Measurements from ENCODE around the gene PROZ. TPM values are rescaled to one million over a fixed set of nuclear protein-coding genes. Genes with fewer than 3 reads are reported as not detected.
"Not testable (repeated sequence)": the region's sequence is repeated elsewhere in the genome, so short reads cannot be mapped to it uniquely, and the experiment has no call there.

Gene PROZ
- total RNA-seq, 1 donor from 2014 or later, result not detected

DNA sequence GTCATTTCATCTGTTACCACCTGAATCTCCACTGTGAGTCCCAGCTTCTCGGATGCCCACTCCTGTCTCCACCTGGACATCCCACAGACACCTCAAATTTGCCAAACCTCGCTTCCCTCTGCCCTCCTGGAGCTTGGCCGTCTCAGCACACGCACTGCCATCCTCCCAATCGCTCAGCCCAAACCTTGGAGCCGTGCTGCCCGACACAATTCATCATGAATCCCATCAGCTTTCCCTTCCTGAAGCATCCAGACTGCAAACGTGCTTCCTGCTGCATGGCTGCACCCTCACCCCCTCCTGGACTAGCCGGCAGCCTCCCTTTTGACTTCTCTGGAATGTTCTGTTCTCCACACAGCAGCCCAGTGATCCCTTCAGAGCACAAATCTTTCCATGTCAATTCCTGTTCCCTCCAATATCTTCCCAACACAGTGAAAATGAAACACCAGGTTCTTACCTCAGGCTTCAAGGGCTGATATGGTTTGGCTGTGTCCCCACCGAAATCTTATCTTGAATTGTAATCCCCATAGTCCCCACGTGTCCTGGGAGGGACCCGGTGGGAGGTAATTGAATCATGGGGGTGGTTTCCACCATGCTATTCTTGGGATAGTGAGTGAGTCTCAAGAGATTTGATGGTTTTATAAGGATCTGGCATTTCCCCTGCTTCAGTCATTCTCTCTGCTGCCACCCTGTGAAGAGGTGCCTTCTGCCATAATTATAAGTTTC lies 1.1 kb upstream of the PROZ start:
- no peak for DNase-seq

DNA sequence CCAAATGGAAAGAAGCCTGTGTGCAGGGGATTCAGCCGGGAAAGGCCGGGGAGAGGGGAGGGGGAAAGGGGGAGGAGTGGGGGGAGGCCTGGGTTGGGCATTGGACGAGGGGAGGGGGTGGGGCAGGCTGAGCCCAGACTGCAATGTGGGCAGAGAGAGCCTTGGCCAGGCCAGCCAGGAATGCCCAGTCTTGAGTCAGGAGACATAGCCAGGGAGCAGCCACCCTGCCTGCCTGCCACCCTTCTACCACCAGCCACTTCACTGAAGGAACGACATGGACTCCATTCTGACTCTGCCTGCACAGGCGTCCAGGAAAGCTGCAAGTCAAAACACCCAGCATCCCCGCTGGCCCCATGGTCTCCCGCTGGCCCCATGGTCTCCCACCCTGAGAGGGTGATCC lies 498 bp downstream of the PROZ start:
- DNase-seq, result no peak

DNA sequence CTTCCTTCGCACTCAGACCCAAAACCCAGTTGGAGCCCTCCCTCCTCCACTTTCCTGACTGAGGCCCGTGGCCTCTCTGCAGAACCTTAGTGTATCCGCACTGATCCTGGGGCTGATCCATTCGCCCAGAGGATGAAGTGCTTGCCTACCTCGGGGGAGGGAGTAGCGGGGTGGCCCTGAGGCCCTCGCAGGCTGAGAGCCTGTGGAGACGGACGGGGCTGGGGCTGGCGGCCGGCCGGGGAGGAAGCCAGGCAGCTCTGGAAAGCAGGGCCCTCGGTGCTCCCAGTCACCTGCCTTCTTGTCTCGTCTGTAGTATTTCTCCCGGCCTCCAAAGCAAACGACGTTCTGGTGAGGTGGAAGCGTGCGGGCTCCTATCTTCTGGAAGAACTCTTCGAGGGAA lies 1.3 kb downstream of the PROZ start:
- DNase-seq, result no peak

DNA sequence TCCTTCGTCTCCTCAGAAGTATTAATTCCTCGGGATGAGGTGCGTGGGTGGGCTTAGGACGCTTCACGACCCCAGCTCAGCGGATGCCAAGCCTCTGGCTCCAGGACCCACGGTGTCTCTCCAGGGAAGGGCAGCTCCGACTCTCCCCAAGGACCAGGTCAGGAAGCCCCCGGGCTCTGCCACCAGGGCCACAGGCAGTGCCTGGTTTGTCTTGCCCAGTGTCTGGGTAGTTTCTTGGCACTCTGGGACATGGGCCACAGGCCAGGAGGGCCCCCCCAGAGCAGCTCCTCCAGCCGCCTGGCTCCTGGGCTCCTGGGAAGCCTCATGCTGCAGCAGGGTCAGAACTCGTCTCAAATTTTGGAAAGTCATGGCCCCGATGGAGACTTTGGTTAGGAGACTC lies 2.5 kb downstream of the PROZ start:
- DNase-seq, result no peak

DNA sequence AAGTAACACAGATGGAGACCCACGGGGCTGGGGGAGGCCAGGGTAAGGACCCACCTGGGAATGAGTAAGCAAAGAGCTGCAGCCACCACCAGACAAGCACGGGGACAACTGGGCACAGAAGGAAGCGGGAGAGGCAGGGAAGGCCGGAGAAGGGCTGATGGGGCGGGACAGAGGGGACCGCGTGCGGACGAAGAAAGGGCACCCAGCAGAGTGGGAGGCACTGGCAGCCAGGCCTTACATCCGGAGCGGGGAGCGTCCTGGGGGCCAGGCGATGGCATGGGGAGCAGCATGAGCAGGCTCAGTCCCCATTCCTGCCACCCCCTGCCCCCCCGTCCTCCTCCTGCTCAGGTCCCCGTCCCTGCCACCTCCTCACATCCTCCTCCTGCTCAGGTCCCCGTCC lies 3.0 kb downstream of the PROZ start:
- no peak for DNase-seq

DNA sequence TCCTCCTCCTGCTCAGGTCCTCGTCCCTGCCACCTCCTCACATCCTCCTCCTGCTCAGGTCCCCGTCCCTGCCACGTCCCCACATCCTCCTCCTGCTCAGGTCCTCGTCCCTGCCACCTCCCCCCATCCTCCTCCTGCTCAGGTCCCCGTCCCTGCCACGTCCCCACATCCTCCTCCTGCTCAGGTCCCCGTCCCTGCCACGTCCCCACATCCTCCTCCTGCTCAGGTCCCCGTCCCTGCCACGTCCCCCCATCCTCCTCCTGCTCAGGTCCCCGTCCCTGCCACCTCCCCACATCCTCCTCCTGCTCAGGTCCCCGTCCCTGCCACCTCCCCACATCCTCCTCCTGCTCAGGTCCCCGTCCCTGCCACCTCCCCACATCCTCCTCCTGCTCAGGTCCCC lies 3.5 kb downstream of the PROZ start:
- not testable (repeated sequence) for DNase-seq

DNA sequence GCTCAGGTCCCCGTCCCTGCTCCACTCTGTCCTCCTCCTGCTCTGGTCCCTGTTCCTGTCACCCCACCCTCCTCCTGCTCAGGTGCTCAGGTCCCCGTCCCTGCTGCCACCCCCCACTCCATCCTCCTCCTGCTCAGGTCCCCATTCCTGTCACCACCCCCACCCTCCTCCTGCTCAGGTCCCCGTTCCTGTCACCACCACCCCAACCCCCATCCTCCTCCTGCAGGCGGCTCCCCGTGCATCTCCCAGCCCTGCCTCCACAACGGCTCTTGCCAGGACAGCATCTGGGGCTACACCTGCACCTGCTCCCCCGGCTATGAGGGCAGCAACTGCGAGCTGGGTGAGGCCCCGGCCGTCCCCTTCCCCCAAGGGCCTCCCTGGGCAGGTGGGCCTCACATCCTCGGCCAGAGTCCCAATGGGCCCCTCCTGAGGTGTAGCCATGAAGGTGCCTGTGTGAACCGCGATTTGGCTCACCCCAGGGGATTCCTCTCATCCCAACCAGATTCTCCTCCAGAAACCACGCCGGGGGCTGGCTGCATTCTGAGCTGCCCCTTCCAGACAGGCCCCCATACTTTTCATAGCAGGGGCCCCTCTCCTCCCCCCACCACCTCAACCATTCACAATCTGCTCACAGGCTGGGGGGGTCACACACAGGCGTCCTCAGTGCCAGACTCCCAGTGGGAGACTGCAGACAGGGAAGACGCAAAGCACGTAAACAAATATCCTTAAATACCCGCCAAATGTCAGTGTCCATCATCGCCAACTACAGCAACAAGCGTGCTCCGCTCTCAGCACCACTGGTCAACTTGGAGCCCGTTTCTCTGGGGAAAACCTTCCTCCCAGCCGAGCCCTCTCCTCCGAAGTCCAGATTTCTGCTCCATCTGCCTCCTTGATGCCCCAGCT lies 4.6 kb downstream of the PROZ start:
- DNase-seq, result peak; percentile 66

DNA sequence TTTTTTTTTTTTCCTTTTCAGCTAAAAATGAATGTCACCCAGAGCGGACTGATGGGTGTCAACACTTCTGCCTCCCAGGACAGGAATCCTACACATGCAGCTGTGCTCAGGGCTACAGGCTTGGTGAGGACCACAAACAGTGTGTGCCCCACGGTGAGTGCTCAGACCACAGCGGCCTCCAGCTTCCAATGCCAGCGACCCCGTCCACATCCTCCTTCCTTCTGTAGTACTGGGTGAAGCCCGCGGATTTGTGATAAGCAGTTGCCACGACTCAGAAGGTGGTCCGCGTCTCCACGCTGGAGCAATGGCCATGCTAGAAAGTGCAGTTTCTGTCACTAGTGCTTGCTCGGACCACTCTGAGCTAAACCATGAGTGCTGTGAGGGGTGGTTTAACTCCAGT lies 6.0 kb downstream of the PROZ start:
- no peak for DNase-seq

DNA sequence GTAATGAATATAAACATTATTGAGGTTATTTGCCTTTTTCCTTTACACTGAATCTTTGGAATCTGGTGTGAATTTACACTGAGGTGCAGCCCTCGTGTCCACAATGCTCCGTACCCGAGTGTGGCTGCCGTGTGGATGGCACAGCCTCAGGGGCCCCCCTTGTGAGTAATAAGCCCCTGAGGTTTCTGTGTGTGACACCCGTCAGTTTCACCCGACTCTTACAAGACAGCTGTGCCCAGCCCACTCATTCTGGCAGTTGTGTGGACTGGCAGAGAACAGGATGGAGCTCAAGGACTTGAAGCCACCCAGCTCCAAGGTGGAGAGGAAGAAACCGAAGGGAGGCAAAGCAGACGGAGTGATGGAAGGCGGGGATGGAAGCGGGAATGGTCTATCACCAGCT lies 7.8 kb downstream of the PROZ start:
- no peak for DNase-seq

DNA sequence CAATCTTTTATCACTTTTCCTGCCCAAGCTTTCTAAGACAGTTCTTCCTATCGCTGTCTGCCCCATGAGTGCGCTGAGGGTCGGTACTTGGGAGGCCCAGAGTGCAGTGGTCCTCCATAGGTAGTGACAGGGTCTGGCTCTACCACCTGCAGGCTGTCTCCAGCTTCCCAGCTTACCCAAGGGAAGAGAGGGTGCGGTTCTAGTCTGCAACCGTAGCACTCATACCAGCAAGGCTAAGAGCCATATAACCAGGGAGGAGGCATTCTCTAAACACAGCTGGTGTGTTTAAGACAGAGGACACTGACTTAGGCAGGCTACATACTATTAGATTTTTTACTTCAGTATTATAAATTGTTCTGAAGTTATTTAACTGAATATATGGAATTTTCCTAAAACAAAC lies 8.2 kb downstream of the PROZ start:
- no peak for DNase-seq

DNA sequence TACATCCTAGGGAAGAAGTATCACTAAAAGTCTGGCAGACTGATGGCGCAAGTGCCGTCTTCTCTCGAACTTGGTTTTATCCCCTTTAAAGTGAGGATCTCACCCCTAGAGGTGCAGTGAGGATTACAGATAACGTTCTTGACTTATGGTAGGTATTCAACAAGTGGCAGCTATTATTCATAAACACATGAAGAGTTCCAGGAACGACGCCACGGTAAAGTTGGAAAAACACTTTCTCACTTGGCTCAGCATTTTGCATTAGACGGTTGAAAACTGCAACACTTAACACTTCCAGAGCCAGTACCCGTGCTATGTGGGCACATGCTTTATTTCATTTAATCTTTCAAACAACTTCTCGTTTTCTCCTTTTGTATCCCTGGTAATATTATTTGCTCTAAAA lies 8.7 kb downstream of the PROZ start:
- DNase-seq, result no peak

DNA sequence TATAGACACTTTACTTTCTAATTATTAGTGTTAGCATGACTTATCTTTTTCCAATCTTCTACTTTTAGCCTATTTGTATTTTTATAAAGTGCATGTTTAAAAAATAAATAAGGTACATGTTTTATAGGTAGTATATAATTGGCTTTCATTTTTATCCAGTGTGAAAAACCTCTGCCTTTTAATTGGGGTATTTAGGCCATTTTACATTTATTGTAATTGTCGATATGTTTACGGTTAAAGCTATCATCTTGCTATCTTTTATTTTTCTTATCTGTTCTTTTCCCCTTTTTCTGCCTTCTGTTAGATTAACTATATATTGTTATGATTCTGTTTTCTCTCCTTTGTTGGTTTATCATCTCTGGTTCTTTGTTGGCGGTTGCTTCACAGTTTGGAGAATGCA lies 9.1 kb downstream of the PROZ start:
- DNase-seq, result no peak

DNA sequence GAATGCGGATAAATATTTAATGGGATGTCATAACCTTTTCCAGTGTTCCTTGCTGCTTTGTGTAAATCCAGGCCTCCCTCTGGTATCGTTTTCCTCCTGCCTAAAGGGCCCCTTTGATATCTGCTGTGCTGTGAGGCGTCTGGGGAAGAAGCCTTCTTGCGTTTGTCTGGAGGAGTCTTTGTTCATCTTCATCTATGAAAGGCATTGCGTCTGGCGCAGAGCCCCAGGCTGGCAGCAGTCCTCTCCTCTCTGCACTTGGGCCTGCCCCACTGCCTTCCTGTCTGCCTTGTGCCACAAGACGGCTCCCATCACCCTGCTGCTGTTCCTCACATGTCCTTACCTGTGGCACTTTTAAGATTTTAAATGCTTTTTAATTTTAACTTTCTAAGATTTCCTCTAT lies 9.8 kb downstream of the PROZ start:
- DNase-seq, result no peak

DNA sequence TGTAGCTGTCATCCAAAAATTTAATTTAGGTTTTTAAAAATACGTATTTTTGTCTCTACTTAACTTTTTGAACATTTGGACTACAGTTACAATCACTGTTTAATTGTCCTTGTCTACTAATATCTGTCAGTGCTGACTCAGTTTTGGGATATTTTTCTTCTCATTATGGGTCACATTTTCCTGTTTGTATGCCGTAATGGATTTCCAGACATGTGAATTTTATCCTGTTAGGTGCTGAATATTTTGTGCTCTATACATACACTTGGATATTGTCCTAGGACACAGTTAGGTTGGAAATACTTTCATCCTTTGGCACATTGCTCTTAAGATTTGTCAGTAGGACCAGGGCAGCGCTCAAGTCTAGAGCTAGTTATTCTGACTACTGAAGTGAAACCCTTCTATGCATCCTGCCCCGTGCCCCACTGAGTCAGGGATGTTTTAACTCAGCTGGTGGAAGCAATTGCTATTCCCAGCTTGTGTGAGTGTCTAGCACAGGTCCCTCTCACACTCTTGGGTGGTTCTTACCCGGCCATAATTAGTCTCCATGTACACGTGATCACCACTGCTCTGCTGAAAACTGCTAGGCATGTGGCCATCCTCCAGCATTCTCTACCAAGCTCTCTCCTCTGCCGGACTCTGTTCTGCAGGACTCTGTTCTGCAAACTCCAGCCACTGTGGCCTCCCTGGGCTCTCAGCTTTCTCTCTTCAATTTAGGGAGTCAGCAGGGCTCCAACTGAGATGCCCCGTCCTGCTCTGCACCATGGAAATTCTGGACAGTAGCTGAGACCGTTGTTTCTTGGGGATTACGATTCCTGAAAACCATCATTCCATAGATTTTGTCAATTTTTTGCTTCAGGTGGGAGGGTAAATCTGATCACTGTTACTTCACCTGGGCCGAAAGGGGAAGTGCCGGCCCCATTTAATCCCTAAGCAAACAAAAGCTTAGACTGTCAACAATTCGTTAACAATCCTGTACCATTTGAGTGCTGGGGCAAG lies 11.1 kb downstream of the PROZ start:
- no peak for DNase-seq

DNA sequence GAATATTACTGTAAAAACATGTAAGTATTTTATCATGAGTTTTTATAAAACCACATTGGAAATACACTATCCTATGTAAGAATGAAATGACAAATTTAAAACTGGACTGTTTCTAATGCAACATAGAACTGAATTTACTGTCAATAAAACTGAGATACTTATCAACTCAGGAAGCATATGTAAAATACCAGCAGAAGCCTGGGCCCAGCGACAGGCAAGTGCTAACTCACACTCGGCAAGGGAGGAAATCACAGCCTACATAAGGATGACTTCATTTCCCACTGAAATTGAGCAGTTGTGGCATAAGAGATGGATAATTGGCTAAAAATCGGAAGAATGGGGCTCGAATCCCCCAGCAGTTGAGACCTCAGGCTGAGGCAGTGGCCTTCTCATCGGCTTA lies 12.1 kb downstream of the PROZ start:
- no peak for DNase-seq

DNA sequence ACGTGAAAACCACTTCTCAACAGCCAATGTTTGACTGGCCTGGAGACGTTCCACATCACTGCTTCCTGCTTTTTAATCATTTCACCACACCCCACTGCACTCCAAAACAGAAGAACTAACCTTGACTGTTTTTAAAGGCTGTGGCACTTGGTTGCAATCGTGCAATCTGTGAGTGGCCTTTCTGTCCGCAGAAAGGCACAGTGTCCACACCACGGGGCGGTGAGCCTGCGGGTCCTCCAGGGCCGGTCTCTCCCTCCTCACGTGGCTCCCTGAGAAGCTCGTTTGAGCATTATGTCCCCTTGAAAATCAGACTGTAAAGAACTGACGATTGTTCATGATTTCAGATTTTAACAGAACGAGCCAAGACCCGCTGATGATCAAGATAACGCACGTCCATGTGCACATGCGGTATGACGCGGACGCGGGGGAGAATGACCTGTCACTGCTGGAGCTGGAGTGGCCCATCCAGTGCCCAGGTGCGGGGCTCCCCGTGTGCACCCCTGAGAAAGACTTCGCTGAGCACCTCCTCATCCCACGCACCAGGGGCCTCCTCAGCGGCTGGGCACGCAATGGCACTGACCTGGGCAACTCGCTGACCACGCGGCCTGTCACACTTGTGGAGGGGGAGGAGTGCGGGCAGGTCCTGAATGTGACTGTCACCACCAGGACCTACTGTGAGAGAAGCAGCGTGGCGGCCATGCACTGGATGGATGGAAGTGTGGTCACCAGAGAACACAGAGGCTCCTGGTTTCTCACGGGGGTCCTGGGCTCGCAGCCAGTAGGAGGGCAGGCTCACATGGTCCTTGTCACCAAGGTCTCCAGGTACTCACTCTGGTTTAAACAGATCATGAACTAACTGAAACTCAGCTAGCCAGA lies 13.0 kb downstream of the PROZ start:
- no peak for DNase-seq

DNA sequence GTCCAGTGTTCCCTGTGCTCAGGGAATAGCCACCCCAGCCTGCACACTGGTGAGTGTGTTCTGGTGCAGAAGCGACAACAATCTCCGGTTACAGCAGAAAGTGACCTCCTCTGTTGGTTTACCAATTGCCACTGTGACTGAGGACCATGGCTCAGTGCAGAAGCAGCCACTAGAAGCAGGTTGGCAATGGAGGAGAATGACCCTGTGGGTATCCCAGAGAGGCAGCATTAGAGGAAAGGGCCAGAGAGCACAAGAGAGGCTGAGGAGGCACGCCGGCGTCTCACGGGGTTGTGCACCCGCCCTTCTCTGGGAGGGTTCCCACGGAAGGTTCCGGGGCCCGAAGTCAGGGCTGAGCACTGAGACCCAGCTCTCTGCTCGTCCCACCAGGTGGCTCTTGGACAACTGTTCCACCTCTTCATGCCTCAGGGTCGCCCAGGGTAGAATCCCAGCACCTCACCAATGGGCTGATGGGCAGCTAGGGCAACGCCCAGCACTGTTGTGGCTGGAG lies 14.0 kb downstream of the PROZ start:
- no peak for DNase-seq

DNA sequence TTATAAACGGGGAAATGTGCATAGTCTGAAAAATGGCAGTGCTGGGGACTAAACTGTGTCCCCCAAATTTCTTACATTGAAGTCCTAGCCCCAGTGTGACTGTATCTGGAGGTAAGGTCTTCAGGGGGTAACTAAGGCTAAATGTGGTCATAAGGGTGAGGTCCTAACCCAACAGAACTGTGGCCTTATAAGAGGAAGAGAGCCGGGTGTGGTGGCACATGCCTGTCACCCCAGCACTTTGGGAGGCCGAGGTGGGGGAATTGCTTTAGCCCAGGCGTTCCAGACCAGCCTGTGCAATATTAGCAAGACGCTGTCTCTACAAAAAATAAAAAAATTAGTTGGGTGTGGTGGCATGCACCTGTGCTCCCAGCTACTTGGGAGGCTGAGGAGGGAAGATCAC lies 17.8 kb downstream of the PROZ start:
- no peak for DNase-seq

DNA sequence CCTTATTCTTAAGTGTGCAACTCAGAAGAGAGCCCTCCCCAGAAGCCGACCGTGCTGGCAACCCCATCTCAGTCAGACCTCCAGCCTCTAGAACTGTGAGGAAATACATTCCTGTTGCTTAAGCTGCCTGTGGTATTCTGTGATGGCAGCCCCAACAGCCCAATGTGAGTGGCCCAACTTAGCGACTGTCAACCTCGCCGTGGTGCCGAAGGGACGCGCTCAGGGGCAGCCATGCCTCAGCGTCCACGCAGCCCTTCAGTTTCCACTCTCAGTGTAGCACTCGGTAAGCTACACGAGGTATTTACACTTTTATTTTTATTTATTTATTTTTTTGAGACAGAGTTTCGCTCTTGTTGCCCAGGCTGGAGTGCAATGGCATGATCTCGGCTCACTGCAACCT lies 18.4 kb downstream of the PROZ start:
- no peak for DNase-seq

DNA sequence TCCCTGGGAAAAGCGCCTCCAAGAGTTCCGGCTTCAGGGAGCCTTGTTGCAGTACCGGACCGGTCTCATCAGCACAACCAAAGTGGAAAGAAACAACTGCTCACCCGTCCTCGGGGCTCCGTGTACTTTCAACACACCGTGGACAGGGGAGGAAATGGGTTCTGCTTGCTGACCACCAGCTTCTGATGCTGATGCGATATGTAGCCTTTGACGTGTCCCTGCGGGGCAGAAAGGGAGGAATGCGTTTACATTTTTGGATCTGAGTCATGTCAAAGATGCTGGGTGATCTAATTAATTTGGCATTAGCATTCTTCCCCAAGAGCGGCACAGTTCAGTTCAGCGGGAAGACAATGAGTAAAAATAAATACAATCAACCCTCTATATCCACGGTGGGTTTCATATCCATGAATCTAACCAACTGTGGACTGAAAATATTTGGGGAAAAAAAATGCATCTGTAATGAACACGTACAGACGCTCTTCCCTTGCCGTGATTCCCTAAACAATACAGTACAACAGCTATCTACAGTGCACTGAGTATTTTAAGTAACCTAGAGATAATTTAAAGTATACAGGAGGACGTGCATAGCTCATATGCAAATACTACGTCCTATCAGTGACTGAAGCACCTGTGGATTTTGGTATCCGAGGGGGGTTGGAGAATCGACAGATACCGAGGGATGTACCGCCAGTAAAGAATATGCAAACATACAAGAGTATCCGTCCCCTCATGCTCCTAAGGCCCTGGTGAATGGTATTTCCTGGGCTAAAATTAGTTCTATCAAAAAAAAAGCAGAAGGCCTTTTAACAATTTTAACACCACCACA lies 19.8 kb downstream of the PROZ start:
- no peak for DNase-seq

DNA sequence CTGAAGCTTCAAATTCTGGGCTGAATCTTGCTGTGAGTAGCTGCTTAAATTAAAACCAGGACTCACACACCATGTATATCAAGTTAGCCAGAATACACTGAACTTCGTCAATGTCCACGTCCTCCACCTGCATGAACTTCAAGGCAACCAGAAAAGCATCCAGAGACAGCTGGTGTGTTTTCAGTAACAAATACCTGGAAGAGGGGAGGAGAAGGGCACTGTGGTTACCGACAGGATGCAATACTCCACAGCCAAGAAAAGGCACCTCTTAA lies 20.4 kb downstream of the PROZ start:
- DNase-seq, result no peak
